Stomach (tissue), 9 donors: ENCODE data around the gene AZIN2. TPM values are rescaled to one million over a fixed set of nuclear protein-coding genes. Genes with fewer than 3 reads are reported as not detected.

Experiments used
- DNase-seq, 2 donors: peaks; one replicate each; pipeline versions ENCODE4 v3.0.0 to v3.0.0-alpha.2; 2013 to 2019
- H3K27ac ChIP-seq, 5 donors: fragments of 200-600 bp in 4 of 5; sonication (generic) in 4 of 5; one replicate each; pipeline ENCODE4 v1.5.1; 2013 to 2019; ENCODE audit warnings: mild to moderate bottlenecking in 1 of 5, moderate library complexity in 1 of 5
- H3K27me3 ChIP-seq, 3 donors: fragments of 200-600 bp; sonication (generic); one replicate each; pipeline ENCODE4 v1.5.1; 2017 to 2019; ENCODE audit warnings: mixed run types in 1 of 3
- H3K36me3 ChIP-seq, 4 donors: fragments of 200-600 bp; sonication (generic); 1 replicate in 3 of 4; 2 replicates in 1 of 4; pipeline ENCODE4 v1.5.1; 2016 to 2019
- H3K4me1 ChIP-seq, 4 donors: fragments of 200-600 bp; sonication (generic); one replicate each; pipeline ENCODE4 v1.5.1; 2016 to 2019
- H3K4me3 ChIP-seq, 4 donors: fragments of 200-600 bp; sonication (generic) in 3 of 4; one replicate each; pipeline ENCODE4 v1.5.1; 2016 to 2019; ENCODE audit warnings: mild to moderate bottlenecking in 1 of 4
- H3K9me3 ChIP-seq, 4 donors: fragments of 200-600 bp; sonication (generic); one replicate each; pipeline ENCODE4 v1.5.1; 2016 to 2019
- CTCF ChIP-seq, 7 experiments: fragments of 450-650 bp in 4 of 7; fragments of 200-600 bp in 3 of 7; sonication (generic) in 3 of 7; IDR thresholded peaks; one replicate each; pipeline ENCODE4 v1.5.1; 2016 to 2019; ENCODE audit warnings: antibody characterized with exemption in 7 of 7, control low read depth in 2 of 7, mild to moderate bottlenecking in 1 of 7
- EP300 ChIP-seq: sonication (generic); formaldehyde crosslinking; IDR thresholded peaks from one replicate; pipeline ENCODE4 v1.6.1; 2017; ENCODE audit warnings: antibody characterized with exemption
- POLR2A ChIP-seq, 4 donors: fragments of 450-650 bp; IDR thresholded peaks; one replicate each; pipeline ENCODE4 v1.6.1; 2016; ENCODE audit warnings: antibody characterized with exemption in 4 of 4, control low read depth in 2 of 4, mild to moderate bottlenecking in 1 of 4, moderate library complexity in 1 of 4
- POLR2AphosphoS5 ChIP-seq, 3 donors: sonication (generic); formaldehyde crosslinking; IDR thresholded peaks; one replicate each; pipeline ENCODE4 v1.6.1; 2016; ENCODE audit warnings: antibody characterized with exemption in 3 of 3
- WGBS, 5 donors: extraction: QIAGEN DNeasy Blood & Tissue Kit in 3 of 5; methylation state at CpG; one replicate each; pipeline versions ENCODE4 v1.1.5 to v1.1.7; 2013 to 2018; 5-methylcytosine and 5-hydroxymethylcytosine counted together
- intact Hi-C: fragments of 100-400 bp; cut with DNase I; formaldehyde crosslinking; loops from one replicate; pipeline ENCODE4 v1.15.1; 2023; ENCODE audit warnings: low total_unique reads
- polyA plus RNA-seq, 3 donors: library from polyadenylated mRNA; stranded (reverse); fragments of 200-250 nt; gene quantifications; one replicate each; pipeline ENCODE4 v1.2.3, GENCODE V29; 2013
- total RNA-seq, 5 donors: library from RNA; depleted of rRNA; stranded (reverse); fragments of >200 nt; gene quantifications; one replicate each; pipeline versions ENCODE4 v1.1.0 to v1.2.3, GENCODE V29; 2014 to 2016
- donor health status: healthy with polysubstance abuse.
- donor health status: Bipolar disorder and iron deficiency.
- donor health status: healthy.

AZIN2 gene
- total and polyA plus RNA-seq, 8 donors: 0.61 to 39.7 (median 2.0) TPM; not detected in 1

- no peaks in the 10 kb centered on the region for H3K9me3 ChIP-seq
- WGBS, 5 donors: 67 to 79% (median 74%) methylated on average over 4 of the region's 4 CpGs
- H3K4me1 ChIP-seq: peaks cover 13 to 47% (median 28%) of the 10 kb centered on the region in 4 donors
- TF ChIP-seq POLR2A (IDR thresholded peaks at IDR 0.05) (no peak), POLR2AphosphoS5 (IDR thresholded peaks at IDR 0.05) (no peak), EP300 (no peak), CTCF (IDR thresholded peaks at IDR 0.05) (no peak)
- intact Hi-C loops: no loop called here
- no peak overlapping the region for H3K4me3 ChIP-seq
- no peak overlapping the region for H3K27ac ChIP-seq
- DNase-seq: no peak
- H3K36me3 ChIP-seq: peaks cover 0 to 55% (median 40%) of the 10 kb centered on the region in 4 donors
- H3K27me3 ChIP-seq: no peaks in the 10 kb centered on the region
Measured at GRCh38 chr1:33155877-33156538, 75.1 kb downstream of the AZIN2 start.

GRCh38 chr1:33157131-33157530 is 76.2 kb downstream of the AZIN2 start:
- Histone ChIP-seq H3K27ac (no peak overlapping the region), H3K4me1 (peaks cover 5 to 40% (median 22%) of the 10 kb centered on the region in 4 donors), H3K27me3 (no peaks in the 10 kb centered on the region), H3K4me3 (no peak overlapping the region), H3K9me3 (no peaks in the 10 kb centered on the region), H3K36me3 (peaks cover 0 to 50% (median 38%) of the 10 kb centered on the region in 4 donors)
- 91 to 97% (median 93%) methylated on average over 4 of the region's 4 CpGs for WGBS, 5 donors
- intact Hi-C loops: no loop called here
- DNase-seq: no peak
- TF ChIP-seq POLR2AphosphoS5 (IDR thresholded peaks at IDR 0.05) (no peak), EP300 (no peak), POLR2A (IDR thresholded peaks at IDR 0.05) (no peak), CTCF (IDR thresholded peaks at IDR 0.05) (no peak)

- no peak overlapping the region for H3K4me3 ChIP-seq
- intact Hi-C loops: no loop called here
- H3K27me3 ChIP-seq: no peaks in the 10 kb centered on the region
- peaks cover 0 to 49% (median 38%) of the 10 kb centered on the region in 4 donors for H3K36me3 ChIP-seq
- no peak overlapping the region for H3K27ac ChIP-seq
- no peaks in the 10 kb centered on the region for H3K9me3 ChIP-seq
- WGBS, 5 donors: 92 to 98% (median 97%) methylated on average over 2 to 3 of the region's 3 CpGs
- no peak for DNase-seq
- no peak for TF ChIP-seq CTCF (IDR thresholded peaks at IDR 0.05)
- no peak for TF ChIP-seq POLR2A (IDR thresholded peaks at IDR 0.05)
- TF ChIP-seq EP300: no peak
- no peak for TF ChIP-seq POLR2AphosphoS5 (IDR thresholded peaks at IDR 0.05)
- peaks cover 5 to 28% (median 13%) of the 10 kb centered on the region in 4 donors for H3K4me1 ChIP-seq
Measured at GRCh38 chr1:33158366-33158765, 77.4 kb downstream of the AZIN2 start.

- intact Hi-C loops: no loop called here
- Histone ChIP-seq H3K36me3 (peaks cover 0 to 50% (median 40%) of the 10 kb centered on the region in 4 donors), H3K27me3 (no peaks in the 10 kb centered on the region), H3K27ac (no peak overlapping the region), H3K4me3 (no peak overlapping the region), H3K4me1 (peaks cover 3 to 19% (median 12%) of the 10 kb centered on the region in 4 donors), H3K9me3 (no peaks in the 10 kb centered on the region)
- no peak for TF ChIP-seq POLR2AphosphoS5 (IDR thresholded peaks at IDR 0.05)
- TF ChIP-seq POLR2A (IDR thresholded peaks at IDR 0.05): no peak
- TF ChIP-seq CTCF (IDR thresholded peaks at IDR 0.05): no peak
- TF ChIP-seq EP300: no peak
- no peak for DNase-seq
- 94 to 98% (median 97%) methylated on average over 25 to 26 of the region's 26 CpGs for WGBS, 5 donors
Measured at GRCh38 chr1:33159577-33159976, 78.6 kb downstream of the AZIN2 start.
